ENCODE data around the gene GRAP. TPM values are rescaled to one million over a fixed set of nuclear protein-coding genes. Genes with fewer than 3 reads are reported as not detected.
A peak's percentile ranks its signal among the peaks of the same experiment; 100 is the strongest.

The GRAP gene
- total RNA-seq, 1 donor from 2014 or later: 8.5 TPM

GRCh38 chr17:19015428-19015827, 31.3 kb downstream of the GRAP start:
- Histone ChIP-seq H3K27ac (no peak overlapping the region), H3K27me3 (ENCODE audit: low read depth) (no peaks in the 10 kb centered on the region), H3K36me3 (no peaks in the 10 kb centered on the region), H3K4me1 (no peaks in the 10 kb centered on the region), H3K4me3 (no peak overlapping the region), H3K9me3 (no peaks in the 10 kb centered on the region)
- TF ChIP-seq CTCF (IDR thresholded peaks at IDR 0.05): no peak
- DNase-seq (peak; percentile 20), ATAC-seq (no peak)
- intact Hi-C loops (cut with DNase I): no loop called here

DNA sequence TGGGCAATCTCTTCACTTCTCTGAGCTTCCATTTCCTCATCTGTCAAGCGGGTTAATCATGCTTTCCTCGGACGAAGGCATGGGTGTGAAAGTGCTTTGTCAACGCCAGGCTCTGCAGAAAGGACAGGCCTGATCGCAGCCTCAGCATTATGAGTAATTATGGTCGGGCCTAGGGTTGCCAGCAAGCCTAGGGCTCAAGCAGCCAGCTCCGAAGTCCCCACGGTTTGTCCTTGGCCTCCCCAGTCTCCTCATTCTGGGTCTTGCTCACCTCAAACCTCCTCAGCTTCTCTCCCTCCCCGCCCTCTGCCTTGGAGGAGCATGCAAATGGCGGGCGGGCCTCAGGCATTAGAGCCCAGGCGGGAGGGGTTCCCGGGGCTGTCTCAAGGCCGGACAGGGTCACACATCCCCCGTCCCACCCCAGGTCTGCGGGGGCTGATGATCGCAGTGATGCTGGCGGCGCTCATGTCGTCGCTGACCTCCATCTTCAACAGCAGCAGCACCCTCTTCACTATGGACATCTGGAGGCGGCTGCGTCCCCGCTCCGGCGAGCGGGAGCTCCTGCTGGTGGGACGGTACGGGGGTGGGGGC, 32.0 kb downstream of the GRAP start:
- intact Hi-C loops (cut with DNase I): no loop called here
- Histone ChIP-seq H3K27me3 (ENCODE audit: low read depth) (no peaks in the 10 kb centered on the region), H3K9me3 (no peaks in the 10 kb centered on the region), H3K4me1 (no peaks in the 10 kb centered on the region), H3K27ac (no peak overlapping the region), H3K36me3 (no peaks in the 10 kb centered on the region), H3K4me3 (no peak overlapping the region)
- DNase-seq (peak; percentile 38), ATAC-seq (no peak)
- no peak for TF ChIP-seq CTCF (IDR thresholded peaks at IDR 0.05)

DNA sequence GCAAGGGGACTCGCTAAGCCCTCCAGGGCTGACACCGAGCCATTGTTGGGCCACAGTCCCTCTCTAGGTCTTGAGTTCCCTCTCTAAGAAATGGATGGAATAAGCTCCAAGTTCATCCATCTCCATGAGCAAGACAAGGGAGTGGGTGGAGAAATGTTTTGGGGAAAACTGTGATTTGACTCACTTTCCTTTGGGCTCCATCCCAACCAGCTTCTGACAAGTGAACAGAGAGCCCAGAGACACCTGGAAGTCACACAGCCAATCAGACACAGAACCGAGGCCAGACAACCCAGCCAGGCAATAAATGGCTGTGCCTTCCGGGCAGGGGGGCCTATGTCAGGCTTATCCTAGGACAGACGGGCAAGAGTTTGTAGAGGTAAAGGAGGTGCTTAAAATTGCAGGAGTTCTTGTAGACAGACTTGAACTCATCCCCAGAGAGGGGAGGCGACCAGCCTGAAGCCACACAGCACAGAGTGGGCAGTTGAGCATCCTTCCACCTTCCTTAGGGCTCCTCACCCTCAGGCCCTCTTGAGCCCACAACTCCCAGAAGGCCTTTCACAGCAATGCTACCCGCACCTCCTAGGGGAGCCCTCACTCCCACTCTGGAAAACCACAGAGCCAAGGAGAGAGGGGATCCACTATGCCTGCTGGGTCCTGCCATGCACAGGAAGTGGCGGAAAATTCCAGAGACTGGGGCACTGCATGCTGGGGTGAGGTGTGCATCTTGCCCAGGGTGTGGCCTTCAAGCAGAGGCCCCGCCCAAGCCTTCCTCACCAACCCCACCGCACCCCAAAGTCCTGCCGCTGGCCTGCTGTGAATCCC, 32.7 kb downstream of the GRAP start:
- Histone ChIP-seq H3K9me3 (no peaks in the 10 kb centered on the region), H3K27me3 (ENCODE audit: low read depth) (no peaks in the 10 kb centered on the region), H3K27ac (no peak overlapping the region), H3K36me3 (no peaks in the 10 kb centered on the region), H3K4me3 (no peak overlapping the region), H3K4me1 (no peaks in the 10 kb centered on the region)
- DNase-seq (peak; percentile 21), ATAC-seq (no peak)
- intact Hi-C loops (cut with DNase I): no loop called here
- no peak for TF ChIP-seq CTCF (IDR thresholded peaks at IDR 0.05)

DNA sequence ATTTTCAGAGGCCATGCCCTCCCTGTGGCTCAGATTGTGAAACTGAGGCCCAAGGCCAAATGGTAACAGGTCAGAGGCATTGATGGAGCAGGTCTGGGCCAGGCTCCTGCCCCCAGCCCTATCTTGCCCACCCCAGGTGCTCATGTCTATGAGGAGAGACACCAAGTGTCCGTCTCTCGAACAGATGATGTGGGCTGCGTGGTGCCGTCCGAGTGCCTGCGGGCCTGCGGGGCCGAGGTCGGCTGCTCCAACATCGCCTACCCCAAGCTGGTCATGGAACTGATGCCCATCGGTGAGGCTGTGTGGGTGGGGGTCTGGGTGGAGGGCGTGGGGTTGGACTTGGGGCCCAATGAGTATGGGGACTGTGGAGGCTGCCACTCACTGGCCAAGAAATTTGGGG, 33.5 kb downstream of the GRAP start:
- Histone ChIP-seq H3K4me1 (no peaks in the 10 kb centered on the region), H3K27ac (no peak overlapping the region), H3K9me3 (no peaks in the 10 kb centered on the region), H3K36me3 (no peaks in the 10 kb centered on the region), H3K4me3 (no peak overlapping the region), H3K27me3 (ENCODE audit: low read depth) (no peaks in the 10 kb centered on the region)
- ATAC-seq: no peak
- peak; percentile 36 for DNase-seq
- intact Hi-C loops (cut with DNase I): no loop called here
- TF ChIP-seq CTCF (IDR thresholded peaks at IDR 0.05): no peak

- no peaks in the 10 kb centered on the region for H3K4me1 ChIP-seq
- H3K27ac ChIP-seq: no peak overlapping the region
- DNase-seq (peak; percentile 22), ATAC-seq (no peak)
- H3K36me3 ChIP-seq: no peaks in the 10 kb centered on the region
- TF ChIP-seq CTCF (IDR thresholded peaks at IDR 0.05): no peak
- no peaks in the 10 kb centered on the region for H3K27me3 ChIP-seq (ENCODE audit: low read depth)
- intact Hi-C loops (cut with DNase I): no loop called here
- no peaks in the 10 kb centered on the region for H3K9me3 ChIP-seq
- no peak overlapping the region for H3K4me3 ChIP-seq
These were observed 34.3 kb downstream of the GRAP start for GRCh38 chr17:19012171-19013080.

Measured in lower lobe of right lung (tissue), 2 donors.